GM12891 (cell line): ENCODE results near the gene ZBTB32.

Experiments
- PAX5 ChIP-seq: IDR thresholded peaks from 2 replicates; pipeline ENCODE4 v1.6.1; 2011; ENCODE audit warnings: low read length, moderate library complexity, mild to moderate bottlenecking; ENCODE audit not compliant: insufficient read depth, severe bottlenecking
- POLR2A ChIP-seq: IDR thresholded peaks from 2 replicates; pipeline ENCODE4 v1.6.1; 2011; ENCODE audit warnings: low read depth, low read length, control low read depth
- POLR2AphosphoS5 ChIP-seq: IDR thresholded peaks from 2 replicates; pipeline ENCODE4 v1.6.1; 2011; ENCODE audit warnings: low read depth, low read length, control low read depth
- TAF1 ChIP-seq: IDR thresholded peaks from 2 replicates; pipeline ENCODE4 v1.6.1; 2011; ENCODE audit warnings: low read depth, low read length, control low read depth

- no peak for TF ChIP-seq POLR2A
- TF ChIP-seq POLR2AphosphoS5, result no peak
- TF ChIP-seq TAF1, result no peak
- TF ChIP-seq PAX5, result no peak
These were observed 9.6 kb downstream of the ZBTB32 start for GRCh38 chr19:35713904-35714495.
